HG02852 (cell line): ENCODE results near the gene MAGEB18.

ENCODE experiments used
- ATAC-seq: cut with Tn5 transposase; IDR thresholded peaks from one replicate; pipeline ENCODE4 v1.9.1; 2021; ENCODE audit warnings: mild to moderate bottlenecking, moderate library complexity; ENCODE audit not compliant: unreplicated experiment

MAGEB18 gene

DNA sequence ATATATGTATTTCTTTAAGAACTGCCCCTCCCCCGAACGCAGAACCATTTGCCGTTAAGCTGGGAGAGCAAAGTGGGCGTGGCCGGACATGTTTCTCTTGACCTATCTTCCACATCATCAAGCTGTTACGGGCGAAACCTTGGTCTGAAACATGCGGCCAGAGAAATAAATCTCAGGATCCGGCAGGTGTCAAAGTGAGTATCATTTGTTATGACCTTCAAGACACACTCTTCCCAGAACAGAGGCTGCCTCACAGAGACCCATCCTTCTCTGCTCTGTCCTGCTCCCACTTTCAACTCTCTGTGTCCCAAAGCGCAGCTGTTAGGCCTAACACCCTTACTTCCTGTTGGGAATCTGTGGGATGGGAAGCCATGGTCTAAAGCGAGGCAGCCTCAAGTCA, at the start of gene MAGEB18:
TSS of gene MAGEB18 (plus strand) at position 70 of the 400 bp plus-strand sequence. CDS start 643 bp downstream, outside the sequence.
- ATAC-seq: no peak

DNA sequence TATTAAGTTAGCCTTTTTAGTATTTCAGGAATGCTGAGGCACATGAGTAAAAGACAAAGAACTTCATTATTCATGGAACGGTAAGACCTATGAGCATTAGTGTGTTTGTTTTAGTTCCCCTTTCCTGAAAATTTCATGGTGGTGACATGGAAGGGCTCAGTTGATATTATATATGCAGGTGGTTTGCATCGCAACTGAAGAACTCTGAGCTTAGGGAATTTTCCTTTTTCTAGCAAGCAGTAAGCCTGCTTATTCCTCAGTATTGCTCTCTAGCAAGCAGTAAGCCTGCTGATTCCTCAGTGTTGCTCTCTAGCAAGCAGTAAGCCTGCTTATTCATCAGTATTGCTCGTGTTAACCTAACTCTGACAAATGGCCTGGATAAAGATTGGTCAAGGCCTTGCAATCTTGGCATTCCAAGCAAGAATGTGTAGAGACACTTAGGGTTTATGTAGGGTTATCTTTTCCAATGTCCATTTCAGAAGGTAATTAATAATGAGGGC, 37.7 kb upstream of the MAGEB18 start:
- no peak for ATAC-seq

DNA sequence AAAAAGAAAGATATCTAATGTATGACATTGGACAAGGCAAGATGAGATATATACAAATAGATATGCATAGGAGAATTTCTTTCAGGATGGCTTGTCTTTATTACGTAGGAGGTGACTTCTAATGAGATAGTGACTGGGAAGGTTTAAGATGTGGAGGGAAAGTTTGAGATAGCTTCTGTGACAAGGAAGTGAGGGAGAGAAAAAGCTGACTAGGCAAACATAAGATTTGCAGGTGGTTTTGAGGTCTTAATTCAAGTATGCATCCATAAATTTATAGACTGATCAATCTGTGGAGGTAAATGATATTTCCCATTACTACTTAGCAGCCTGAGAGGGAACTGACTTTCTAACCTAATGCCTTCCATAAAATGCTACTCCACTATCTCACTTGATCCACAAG, 29.0 kb upstream of the MAGEB18 start:
- ATAC-seq: no peak

DNA sequence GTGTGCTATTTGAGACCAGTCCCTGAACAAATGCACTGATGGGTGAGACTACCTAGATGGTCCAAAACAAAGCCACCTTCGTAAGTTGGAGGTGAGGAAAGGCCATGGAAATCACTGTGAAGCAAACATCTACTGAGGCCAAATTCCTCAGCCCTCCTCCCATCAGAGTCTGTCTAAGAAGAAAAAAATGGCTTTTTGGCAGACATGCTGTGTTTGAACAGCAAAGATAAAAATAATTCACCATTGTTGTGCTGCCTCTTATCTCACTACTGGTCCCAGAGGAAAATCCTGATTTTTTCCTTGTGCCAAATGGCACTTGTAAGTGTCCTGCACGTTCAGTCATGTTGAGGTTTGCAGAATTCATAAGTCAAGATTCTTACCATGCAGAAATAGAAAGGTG, 7.9 kb downstream of the MAGEB18 start:
- ATAC-seq: no peak

DNA sequence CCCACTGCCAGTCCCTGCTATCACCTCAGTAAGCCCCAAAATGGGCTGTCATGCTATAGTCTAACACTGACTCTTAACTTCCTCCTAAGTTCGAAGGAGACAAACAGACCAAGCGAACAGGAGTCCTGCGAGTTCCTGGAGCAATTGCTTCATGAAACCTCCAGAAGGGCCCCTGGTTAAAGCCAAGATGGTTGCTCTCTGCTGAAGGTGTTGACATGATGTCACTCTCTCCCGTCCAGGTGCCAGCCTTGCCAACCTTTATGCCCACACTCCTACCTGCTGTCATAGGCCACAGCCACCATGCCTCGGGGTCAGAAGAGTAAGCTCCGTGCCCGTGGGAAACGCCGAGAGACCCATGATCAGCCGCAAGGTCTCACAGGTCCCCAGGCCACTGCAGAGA, 22.2 kb downstream of the MAGEB18 start, which contains the start of gene MAGEB6B:
TSS of gene MAGEB6B (plus strand) at position 301 of the 400 bp plus-strand sequence. CDS start at position 301, 0 bp downstream.
- no peak for ATAC-seq
